Measurements from ENCODE around the gene C18orf54.
"Not testable (repeated sequence)": the region's sequence is repeated elsewhere in the genome, so short reads cannot be mapped to it uniquely, and the experiment has no call there.

Gene C18orf54

GRCh38 chr18:54357660-54358494 is at the start of gene C18orf54, which contains the start of gene STARD6:
TSS of gene C18orf54 (plus strand) at chr18:54357906. CDS start at chr18:54360573, 2,667 bp downstream.
TSS of gene STARD6 (minus strand) at chr18:54357858. CDS start at chr18:54354573, 3,285 bp downstream.
- in situ Hi-C loops (cut with MboI; ENCODE audit: low sequenced_read_pairs): no loop called here

- in situ Hi-C loops (cut with MboI; ENCODE audit: low sequenced_read_pairs): not testable (repeated sequence)
These were observed 48.1 kb upstream of the C18orf54 start for GRCh38 chr18:54309564-54309963.

GRCh38 chr18:54316071-54316820 is 41.5 kb upstream of the C18orf54 start:
- in situ Hi-C loops (cut with MboI; ENCODE audit: low sequenced_read_pairs): no loop called here

- in situ Hi-C loops (cut with MboI; ENCODE audit: low sequenced_read_pairs): no loop called here
These were observed 34.1 kb upstream of the C18orf54 start for GRCh38 chr18:54323561-54323960.

GRCh38 chr18:54323970-54324369 is 33.7 kb upstream of the C18orf54 start:
- in situ Hi-C loops (cut with MboI; ENCODE audit: low sequenced_read_pairs): no loop called here

- in situ Hi-C loops (cut with MboI; ENCODE audit: low sequenced_read_pairs): no loop called here
These were observed 29.9 kb upstream of the C18orf54 start for GRCh38 chr18:54327818-54328217.

GRCh38 chr18:54329787-54330186 is 27.9 kb upstream of the C18orf54 start:
- in situ Hi-C loops (cut with MboI; ENCODE audit: low sequenced_read_pairs): no loop called here

GRCh38 chr18:54330768-54331548 is 26.7 kb upstream of the C18orf54 start:
- in situ Hi-C loops (cut with MboI; ENCODE audit: low sequenced_read_pairs): no loop called here

- in situ Hi-C loops (cut with MboI; ENCODE audit: low sequenced_read_pairs): no loop called here
These were observed 22.0 kb upstream of the C18orf54 start for GRCh38 chr18:54335638-54336173.

- in situ Hi-C loops (cut with MboI; ENCODE audit: low sequenced_read_pairs): no loop called here
These were observed 19.5 kb upstream of the C18orf54 start for GRCh38 chr18:54338230-54338629.

GRCh38 chr18:54351186-54351585 is 6.5 kb upstream of the C18orf54 start:
- in situ Hi-C loops (cut with MboI; ENCODE audit: low sequenced_read_pairs): no loop called here

- in situ Hi-C loops (cut with MboI; ENCODE audit: low sequenced_read_pairs): no loop called here
These were observed 535 bp upstream of the C18orf54 start for GRCh38 chr18:54357082-54357659.

- in situ Hi-C loops (cut with MboI; ENCODE audit: low sequenced_read_pairs): no loop called here
These were observed 862 bp downstream of the C18orf54 start for GRCh38 chr18:54358495-54359040.

GRCh38 chr18:54359233-54359632 is 1.5 kb downstream of the C18orf54 start:
- in situ Hi-C loops (cut with MboI; ENCODE audit: low sequenced_read_pairs): no loop called here

- in situ Hi-C loops (cut with MboI; ENCODE audit: low sequenced_read_pairs): no loop called here
These were observed 2.7 kb downstream of the C18orf54 start for GRCh38 chr18:54360406-54360805.

- in situ Hi-C loops (cut with MboI; ENCODE audit: low sequenced_read_pairs): no loop called here
These were observed 20.4 kb downstream of the C18orf54 start for GRCh38 chr18:54378057-54378456.

- in situ Hi-C loops (cut with MboI; ENCODE audit: low sequenced_read_pairs): no loop called here
These were observed 23.9 kb downstream of the C18orf54 start for GRCh38 chr18:54381640-54382039.

- in situ Hi-C loops (cut with MboI; ENCODE audit: low sequenced_read_pairs): no loop called here
These were observed 24.4 kb downstream of the C18orf54 start for GRCh38 chr18:54382076-54382475.

- in situ Hi-C loops (cut with MboI; ENCODE audit: low sequenced_read_pairs): no loop called here
These were observed 25.1 kb downstream of the C18orf54 start for GRCh38 chr18:54382733-54383252.

GRCh38 chr18:54386043-54386442 is 28.3 kb downstream of the C18orf54 start:
- in situ Hi-C loops (cut with MboI; ENCODE audit: low sequenced_read_pairs): no loop called here
